Activated CD8-positive, alpha-beta T cell treated with anti-CD3 and anti-CD28 coated beads for 36 hours (primary cell): Measurements from ENCODE around the gene NCKIPSD. TPM values are rescaled to one million over a fixed set of nuclear protein-coding genes. Genes with fewer than 3 reads are reported as not detected.
A peak's percentile ranks its signal among the peaks of the same experiment; 100 is the strongest.

Experiments
- ATAC-seq: fragments of 200-7000 bp; cut with Tn5 transposase; one replicate; pipeline ENCODE4 v1.10.0; 2021; ENCODE audit warnings: mild to moderate bottlenecking, moderate library complexity
- CTCF ChIA-PET: fragments of 350-600 bp; sonication (Branson Sonifier 250); formaldehyde crosslinking; loops from one replicate; lab custom pipeline; 2021; ENCODE audit warnings: antibody characterized with exemption; lab: Charles Lee
- POLR2A ChIA-PET: fragments of 350-600 bp; sonication (Branson Sonifier 250); formaldehyde crosslinking; loops from one replicate; lab custom pipeline; 2021; ENCODE audit warnings: antibody characterized with exemption; lab: Charles Lee
- DNase-seq: peaks from one replicate; pipeline ENCODE4 v3.0.0-alpha.2; 2020
- H3K27ac Mint-ChIP-seq: one replicate; pipeline ENCODE4 v1.8.0; 2021; ENCODE audit warnings: mild to moderate bottlenecking, mixed read lengths
- H3K27me3 Mint-ChIP-seq: one replicate; pipeline ENCODE4 v1.8.0; 2021; ENCODE audit warnings: mixed read lengths
- H3K36me3 Mint-ChIP-seq: one replicate; pipeline ENCODE4 v1.8.0; 2021; ENCODE audit warnings: low read depth, mixed read lengths
- H3K4me1 Mint-ChIP-seq: one replicate; pipeline ENCODE4 v1.8.0; 2021; ENCODE audit warnings: low read depth, mixed read lengths
- H3K4me3 Mint-ChIP-seq: one replicate; pipeline ENCODE4 v1.8.0; 2021; ENCODE audit warnings: mild to moderate bottlenecking, moderate library complexity, mixed read lengths
- H3K9me3 Mint-ChIP-seq: one replicate; pipeline ENCODE4 v1.8.0; 2021; ENCODE audit warnings: mixed read lengths
- intact Hi-C: fragments of 100-400 bp; cut with micrococcal nuclease; formaldehyde crosslinking; loops from one replicate; pipeline ENCODE4 v1.10.0; 2022
- microRNA-seq: library from miRNA; unstranded; fragments of <30 nt; microRNA quantifications from one replicate; pipeline ENCODE4 v1.2.0, GENCODE V29; 2022; ENCODE audit warnings: borderline microRNAs expressed, borderline replicate concordance
- total RNA-seq, 2 experiments: library from RNA; stranded (reverse); gene quantifications; one replicate each; pipeline ENCODE4 v1.2.3, GENCODE V29; 2021
- TF ChIP-seq, protein P1 (sequence below): fragments of 200-600 bp; IDR thresholded peaks from one replicate; pipeline ENCODE4 v1.8.0; 2022; ENCODE audit warnings: antibody characterized with exemption, mild to moderate bottlenecking

NCKIPSD gene
- total RNA-seq, 2 experiments from 2014 or later: 69.7 to 73.8 TPM

DNA sequence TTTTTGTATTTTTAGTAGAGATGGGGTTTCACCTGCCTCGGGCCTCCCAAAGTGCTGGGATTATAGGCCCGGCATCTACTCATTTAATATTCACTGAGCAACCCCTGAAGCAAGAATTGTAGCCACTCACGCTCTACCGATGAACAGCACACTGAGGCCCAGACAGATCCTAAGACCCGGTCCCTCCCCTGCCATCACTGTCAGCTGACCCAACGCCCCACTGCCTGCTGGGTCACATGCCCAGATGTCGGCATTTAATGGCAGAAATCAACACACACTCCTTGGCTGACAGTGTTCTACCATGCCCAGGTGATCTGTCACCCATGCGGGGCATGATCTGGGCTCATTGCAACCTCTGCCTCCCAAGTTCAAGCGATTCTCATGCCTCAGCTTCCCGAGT, 60.9 kb downstream of the NCKIPSD start:
- DNase-seq (no peak), ATAC-seq (no peak)
- intact Hi-C loops: no loop called here
- POLR2A ChIA-PET: interaction anchor here (0.6 to 2.1 kb wide), 4 partner anchors 10 to 35 kb away, joined by 3 to 8 read pairs (median 4); no protein-coding TSS in a partner anchor
- peak overlapping the region; percentile 0 for H3K27ac Mint-ChIP-seq
- H3K9me3 Mint-ChIP-seq: no peaks in the 10 kb centered on the region
- no peaks in the 10 kb centered on the region for H3K27me3 Mint-ChIP-seq
- peaks cover 4% of the 10 kb centered on the region for H3K36me3 Mint-ChIP-seq
- H3K4me3 Mint-ChIP-seq: no peak overlapping the region
- TF ChIP-seq, protein P1, sequence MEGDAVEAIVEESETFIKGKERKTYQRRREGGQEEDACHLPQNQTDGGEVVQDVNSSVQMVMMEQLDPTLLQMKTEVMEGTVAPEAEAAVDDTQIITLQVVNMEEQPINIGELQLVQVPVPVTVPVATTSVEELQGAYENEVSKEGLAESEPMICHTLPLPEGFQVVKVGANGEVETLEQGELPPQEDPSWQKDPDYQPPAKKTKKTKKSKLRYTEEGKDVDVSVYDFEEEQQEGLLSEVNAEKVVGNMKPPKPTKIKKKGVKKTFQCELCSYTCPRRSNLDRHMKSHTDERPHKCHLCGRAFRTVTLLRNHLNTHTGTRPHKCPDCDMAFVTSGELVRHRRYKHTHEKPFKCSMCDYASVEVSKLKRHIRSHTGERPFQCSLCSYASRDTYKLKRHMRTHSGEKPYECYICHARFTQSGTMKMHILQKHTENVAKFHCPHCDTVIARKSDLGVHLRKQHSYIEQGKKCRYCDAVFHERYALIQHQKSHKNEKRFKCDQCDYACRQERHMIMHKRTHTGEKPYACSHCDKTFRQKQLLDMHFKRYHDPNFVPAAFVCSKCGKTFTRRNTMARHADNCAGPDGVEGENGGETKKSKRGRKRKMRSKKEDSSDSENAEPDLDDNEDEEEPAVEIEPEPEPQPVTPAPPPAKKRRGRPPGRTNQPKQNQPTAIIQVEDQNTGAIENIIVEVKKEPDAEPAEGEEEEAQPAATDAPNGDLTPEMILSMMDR: no peak
- peaks cover 4% of the 10 kb centered on the region for H3K4me1 Mint-ChIP-seq
- CTCF ChIA-PET: interaction anchor here (1.3 to 6.5 kb wide), 2 partner anchors 10 to 188 kb away, joined by 4 to 42 read pairs; partner anchors contain the start of gene SLC26A6

- Mint-ChIP-seq H3K4me1 (peaks cover 4% of the 10 kb centered on the region), H3K27me3 (no peaks in the 10 kb centered on the region), H3K9me3 (no peaks in the 10 kb centered on the region), H3K4me3 (no peak overlapping the region), H3K27ac (no peak overlapping the region), H3K36me3 (peaks cover 6% of the 10 kb centered on the region)
- ChIA-PET POLR2A (interaction anchor here (0.6 to 2.1 kb wide), 5 partner anchors 9 to 34 kb away, joined by 3 to 8 read pairs (median 3); partner anchors contain the start of gene SLC26A6), CTCF (interaction anchor here (1.3 to 6.5 kb wide), 2 partner anchors 11 to 188 kb away, joined by 4 to 42 read pairs; partner anchors contain the start of gene SLC26A6)
- DNase-seq (no peak), ATAC-seq (no peak)
- TF ChIP-seq, protein P1: no peak
- intact Hi-C loops: no loop called here
Measured at GRCh38 chr3:48623851-48624547, 61.7 kb downstream of the NCKIPSD start.

Small RNAs within 50 kb of the gene (microRNA-seq; reads per million reads assigned to microRNA genes)
- not detected for gene MIR4793

Other genes with a start within 250 kb of the NCKIPSD start
- 10 to 100 TPM; 25.3 to 28.3 TPM for gene CCDC51, start 245.8 kb downstream of the NCKIPSD start, total RNA-seq
- gene TMA7, start 245.7 kb downstream of the NCKIPSD start, total RNA-seq: 100 to 1,000 TPM; 312 to 334 TPM
- 10 to 100 TPM; 12.4 to 15.0 TPM for gene ATRIP, start 239.2 kb downstream of the NCKIPSD start, total RNA-seq
- gene SHISA5, start 181.7 kb downstream of the NCKIPSD start, total RNA-seq: 10 to 100 TPM; 65.9 to 71.4 TPM
- gene PFKFB4, start 129.1 kb downstream of the NCKIPSD start, total RNA-seq: 10 to 100 TPM; 90.8 to 94.0 TPM
- not detected for gene UCN2, start 122.1 kb downstream of the NCKIPSD start, total RNA-seq
- gene COL7A1, start 90.6 kb downstream of the NCKIPSD start, total RNA-seq: 1 to 10 TPM; 1.6 to 2.2 TPM
- gene UQCRC1, start 76.3 kb downstream of the NCKIPSD start, total RNA-seq: 100 to 1,000 TPM; 240 to 256 TPM
- gene TMEM89, start 64.1 kb downstream of the NCKIPSD start, total RNA-seq: under 1 TPM in 1 of 2 experiments, not detected in 1; 0.43 TPM
- gene SLC26A6, start 50.5 kb downstream of the NCKIPSD start, total RNA-seq: 10 to 100 TPM; 41.3 to 45.0 TPM
- gene CELSR3, start 23.0 kb downstream of the NCKIPSD start, total RNA-seq: 10 to 100 TPM; 15.8 to 17.8 TPM
- 10 to 100 TPM; 47.7 to 48.0 TPM for gene IP6K2, start 31.3 kb upstream of the NCKIPSD start, total RNA-seq
- gene PRKAR2A, start 162.0 kb upstream of the NCKIPSD start, total RNA-seq: 10 to 100 TPM; 31.0 to 32.1 TPM
- 10 to 100 TPM; 14.8 to 16.8 TPM for gene SLC25A20, start 213.0 kb upstream of the NCKIPSD start, total RNA-seq
- 100 to 1,000 TPM in 1 of 2 experiments, 10 to 100 TPM in 1; 98.2 to 115 TPM for gene ARIH2, start 232.9 kb upstream of the NCKIPSD start, total RNA-seq